ENCODE data around the gene NRXN3. TPM values are rescaled to one million over a fixed set of nuclear protein-coding genes. Genes with fewer than 3 reads are reported as not detected.

Gene NRXN3
- total and polyA plus RNA-seq, 2 experiments from 2014 or later: 0.69 to 1.5 TPM

- Histone ChIP-seq H3K9me3 (ENCODE audit: low read depth) (no peaks in the 10 kb centered on the region), H3K4me1 (ENCODE audit: low read depth) (no peaks in the 10 kb centered on the region), H3K27me3 (no peaks in the 10 kb centered on the region), H3K27ac (no peak overlapping the region), H3K4me3 (no peak overlapping the region), H3K36me3 (no peaks in the 10 kb centered on the region)
- TF ChIP-seq, protein P1, sequence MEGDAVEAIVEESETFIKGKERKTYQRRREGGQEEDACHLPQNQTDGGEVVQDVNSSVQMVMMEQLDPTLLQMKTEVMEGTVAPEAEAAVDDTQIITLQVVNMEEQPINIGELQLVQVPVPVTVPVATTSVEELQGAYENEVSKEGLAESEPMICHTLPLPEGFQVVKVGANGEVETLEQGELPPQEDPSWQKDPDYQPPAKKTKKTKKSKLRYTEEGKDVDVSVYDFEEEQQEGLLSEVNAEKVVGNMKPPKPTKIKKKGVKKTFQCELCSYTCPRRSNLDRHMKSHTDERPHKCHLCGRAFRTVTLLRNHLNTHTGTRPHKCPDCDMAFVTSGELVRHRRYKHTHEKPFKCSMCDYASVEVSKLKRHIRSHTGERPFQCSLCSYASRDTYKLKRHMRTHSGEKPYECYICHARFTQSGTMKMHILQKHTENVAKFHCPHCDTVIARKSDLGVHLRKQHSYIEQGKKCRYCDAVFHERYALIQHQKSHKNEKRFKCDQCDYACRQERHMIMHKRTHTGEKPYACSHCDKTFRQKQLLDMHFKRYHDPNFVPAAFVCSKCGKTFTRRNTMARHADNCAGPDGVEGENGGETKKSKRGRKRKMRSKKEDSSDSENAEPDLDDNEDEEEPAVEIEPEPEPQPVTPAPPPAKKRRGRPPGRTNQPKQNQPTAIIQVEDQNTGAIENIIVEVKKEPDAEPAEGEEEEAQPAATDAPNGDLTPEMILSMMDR (IDR thresholded peaks at IDR 0.05; ENCODE audit: low read depth, low read length): no peak
- DNase-seq (ENCODE audit: low read depth in 1 of 2, low spot score in 1 of 2): no peak
These were observed 906.9 kb downstream of the NRXN3 start for GRCh38 chr14:79077096-79077495.

- no peak overlapping the region for H3K4me3 ChIP-seq
- no peak for DNase-seq (ENCODE audit: low read depth in 1 of 2, low spot score in 1 of 2)
- no peaks in the 10 kb centered on the region for H3K27me3 ChIP-seq
- H3K27ac ChIP-seq: no peak overlapping the region
- H3K9me3 ChIP-seq (ENCODE audit: low read depth): no peaks in the 10 kb centered on the region
- TF ChIP-seq, protein P1 (IDR thresholded peaks at IDR 0.05; ENCODE audit: low read depth, low read length): no peak
- H3K36me3 ChIP-seq: no peaks in the 10 kb centered on the region
- H3K4me1 ChIP-seq (ENCODE audit: low read depth): no peaks in the 10 kb centered on the region
These were observed 909.9 kb downstream of the NRXN3 start for GRCh38 chr14:79080040-79080439.

DNA sequence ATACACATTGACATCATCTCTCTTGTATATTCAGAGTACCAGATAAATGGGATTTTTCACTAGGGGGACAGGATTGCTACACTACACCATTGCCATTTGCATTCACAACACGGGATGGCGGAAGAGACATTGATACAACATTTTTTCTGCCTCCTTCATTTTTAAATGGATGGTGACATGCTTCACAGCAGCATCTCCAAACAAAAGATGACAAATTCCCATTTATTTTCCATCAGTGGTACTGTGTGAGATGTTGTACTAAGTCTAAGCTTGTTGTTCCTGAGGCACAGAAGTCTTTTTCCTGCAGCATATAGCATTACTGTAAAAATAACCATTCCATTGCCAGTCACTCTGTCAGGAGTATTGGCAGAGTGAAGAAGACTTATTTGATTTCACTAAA, 912.7 kb downstream of the NRXN3 start:
- H3K4me3 ChIP-seq: no peak overlapping the region
- TF ChIP-seq, protein P1 (IDR thresholded peaks at IDR 0.05; ENCODE audit: low read depth, low read length): no peak
- DNase-seq (ENCODE audit: low read depth in 1 of 2, low spot score in 1 of 2): no peak
- no peaks in the 10 kb centered on the region for H3K27me3 ChIP-seq
- H3K27ac ChIP-seq: no peak overlapping the region
- no peaks in the 10 kb centered on the region for H3K4me1 ChIP-seq (ENCODE audit: low read depth)
- no peaks in the 10 kb centered on the region for H3K9me3 ChIP-seq (ENCODE audit: low read depth)
- no peaks in the 10 kb centered on the region for H3K36me3 ChIP-seq

DNA sequence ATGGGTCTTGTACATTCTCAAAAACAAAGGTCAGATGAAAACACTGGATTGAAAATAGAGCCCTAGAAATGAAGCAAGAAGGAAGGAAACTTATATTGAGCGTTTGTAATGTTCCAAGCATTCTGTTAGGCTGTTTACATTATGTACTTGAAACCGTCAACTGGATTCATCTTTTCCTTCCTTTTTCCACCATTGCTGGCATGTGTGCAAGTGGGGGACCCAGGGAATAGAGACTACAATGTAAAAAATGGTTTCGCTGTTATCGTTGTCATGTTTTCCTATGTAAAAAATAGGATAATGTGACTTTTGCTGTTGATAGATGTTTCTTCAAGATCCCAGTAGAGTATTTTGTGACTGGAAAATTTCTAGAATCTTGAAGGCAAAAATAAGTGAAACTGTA, 913.2 kb downstream of the NRXN3 start:
- H3K4me3 ChIP-seq: no peak overlapping the region
- TF ChIP-seq, protein P1 (IDR thresholded peaks at IDR 0.05; ENCODE audit: low read depth, low read length): no peak
- no peaks in the 10 kb centered on the region for H3K27me3 ChIP-seq
- no peaks in the 10 kb centered on the region for H3K4me1 ChIP-seq (ENCODE audit: low read depth)
- no peak for DNase-seq (ENCODE audit: low read depth in 1 of 2, low spot score in 1 of 2)
- no peaks in the 10 kb centered on the region for H3K9me3 ChIP-seq (ENCODE audit: low read depth)
- H3K36me3 ChIP-seq: no peaks in the 10 kb centered on the region
- no peak overlapping the region for H3K27ac ChIP-seq

GRCh38 chr14:79084861-79085260, 914.7 kb downstream of the NRXN3 start:
- TF ChIP-seq, protein P1 (IDR thresholded peaks at IDR 0.05; ENCODE audit: low read depth, low read length): no peak
- peaks cover 3% of the 10 kb centered on the region for H3K27me3 ChIP-seq
- H3K27ac ChIP-seq: no peak overlapping the region
- no peaks in the 10 kb centered on the region for H3K4me1 ChIP-seq (ENCODE audit: low read depth)
- no peaks in the 10 kb centered on the region for H3K36me3 ChIP-seq
- H3K9me3 ChIP-seq (ENCODE audit: low read depth): no peaks in the 10 kb centered on the region
- H3K4me3 ChIP-seq: no peak overlapping the region
- no peak for DNase-seq (ENCODE audit: low read depth in 1 of 2, low spot score in 1 of 2)

- TF ChIP-seq, protein P1 (IDR thresholded peaks at IDR 0.05; ENCODE audit: low read depth, low read length): no peak
- Histone ChIP-seq H3K27me3 (peaks cover 3% of the 10 kb centered on the region), H3K9me3 (ENCODE audit: low read depth) (no peaks in the 10 kb centered on the region), H3K36me3 (no peaks in the 10 kb centered on the region), H3K4me1 (ENCODE audit: low read depth) (no peaks in the 10 kb centered on the region), H3K4me3 (no peak overlapping the region), H3K27ac (no peak overlapping the region)
- no peak for DNase-seq (ENCODE audit: low read depth in 1 of 2, low spot score in 1 of 2)
These were observed 919.4 kb downstream of the NRXN3 start for GRCh38 chr14:79089576-79089975.

All from cardiac muscle cell (in vitro differentiated cells and primary cell).